DOHH2 (cell line): Measurements from ENCODE around the gene HBA2.
"Not testable (repeated sequence)": the region's sequence is repeated elsewhere in the genome, so short reads cannot be mapped to it uniquely, and the experiment has no call there.

Source experiments
- H3F3A ChIP-seq: fragments of 200-600 bp; sonication (generic), shearing (Covaris generic); 2 replicates; pipeline ENCODE4 v1.6.0; 2016; ENCODE audit warnings: antibody characterized with exemption, mild to moderate bottlenecking; ENCODE audit not compliant: control insufficient read depth, insufficient read depth
- H3K27ac ChIP-seq: fragments of 200-600 bp; sonication (generic); 2 replicates; pipeline ENCODE4 v1.5.1; 2014; ENCODE audit warnings: low read depth, mild to moderate bottlenecking, low read length, moderate library complexity
- H3K27me3 ChIP-seq: fragments of 200-600 bp; sonication (generic); 2 replicates; pipeline ENCODE4 v1.6.1; 2014; ENCODE audit warnings: mild to moderate bottlenecking, low read length, mixed read lengths; ENCODE audit not compliant: control insufficient read depth
- H3K36me3 ChIP-seq: fragments of 200-600 bp; sonication (generic); 2 replicates; pipeline ENCODE4 v1.6.1; 2014; ENCODE audit warnings: mild to moderate bottlenecking, low read length, moderate library complexity, mixed read lengths; ENCODE audit not compliant: control insufficient read depth
- H3K4me1 ChIP-seq: fragments of 200-600 bp; sonication (generic); 2 replicates; pipeline ENCODE4 v1.6.1; 2014; ENCODE audit warnings: mild to moderate bottlenecking, low read length, mixed read lengths; ENCODE audit not compliant: control insufficient read depth
- H3K4me2 ChIP-seq: fragments of 200-600 bp; sonication (generic); 2 replicates; pipeline ENCODE4 v1.6.0; 2014; ENCODE audit warnings: mild to moderate bottlenecking, low read length, moderate library complexity
- H3K4me3 ChIP-seq: fragments of 200-600 bp; sonication (generic); 2 replicates; pipeline ENCODE4 v1.5.1; 2014; ENCODE audit warnings: mild to moderate bottlenecking, low read length, mixed read lengths
- H3K79me2 ChIP-seq: fragments of 200-600 bp; sonication (generic); 2 replicates; pipeline ENCODE4 v1.6.1; 2014; ENCODE audit warnings: mild to moderate bottlenecking, low read length, mixed read lengths; ENCODE audit not compliant: control insufficient read depth
- H3K9me2 ChIP-seq: fragments of 200-600 bp; sonication (generic); replicated peaks from 2 replicates; pipeline ENCODE4 v1.6.1; 2014; ENCODE audit warnings: mild to moderate bottlenecking, low read length, mixed read lengths; ENCODE audit not compliant: control insufficient read depth
- H3K9me3 ChIP-seq: fragments of 200-600 bp; sonication (generic); 2 replicates; pipeline ENCODE4 v1.6.1; 2014; ENCODE audit warnings: antibody characterized with exemption, low read length, mixed read lengths; ENCODE audit not compliant: control insufficient read depth, insufficient read depth
- H4K20me1 ChIP-seq: fragments of 200-600 bp; sonication (generic); 2 replicates; pipeline ENCODE4 v1.6.0; 2014; ENCODE audit warnings: low read depth, mild to moderate bottlenecking, antibody characterized with exemption, low read length, moderate library complexity; ENCODE audit not compliant: control insufficient read depth, insufficient read depth
- EZH2phosphoT487 ChIP-seq: fragments of 200-600 bp; sonication (generic); IDR thresholded peaks from 2 replicates; pipeline ENCODE4 v1.6.1; 2017; ENCODE audit warnings: borderline replicate concordance, mild to moderate bottlenecking, antibody characterized with exemption, low read length, moderate library complexity, mixed read lengths
- TF ChIP-seq, protein P1 (sequence below): fragments of 200-600 bp; sonication (generic); IDR thresholded peaks from one replicate; pipeline ENCODE4 v1.5.1; 2014; ENCODE audit warnings: antibody characterized with exemption, mild to moderate bottlenecking, low read depth, low read length; ENCODE audit not compliant: poor library complexity, severe bottlenecking

The HBA2 gene

DNA sequence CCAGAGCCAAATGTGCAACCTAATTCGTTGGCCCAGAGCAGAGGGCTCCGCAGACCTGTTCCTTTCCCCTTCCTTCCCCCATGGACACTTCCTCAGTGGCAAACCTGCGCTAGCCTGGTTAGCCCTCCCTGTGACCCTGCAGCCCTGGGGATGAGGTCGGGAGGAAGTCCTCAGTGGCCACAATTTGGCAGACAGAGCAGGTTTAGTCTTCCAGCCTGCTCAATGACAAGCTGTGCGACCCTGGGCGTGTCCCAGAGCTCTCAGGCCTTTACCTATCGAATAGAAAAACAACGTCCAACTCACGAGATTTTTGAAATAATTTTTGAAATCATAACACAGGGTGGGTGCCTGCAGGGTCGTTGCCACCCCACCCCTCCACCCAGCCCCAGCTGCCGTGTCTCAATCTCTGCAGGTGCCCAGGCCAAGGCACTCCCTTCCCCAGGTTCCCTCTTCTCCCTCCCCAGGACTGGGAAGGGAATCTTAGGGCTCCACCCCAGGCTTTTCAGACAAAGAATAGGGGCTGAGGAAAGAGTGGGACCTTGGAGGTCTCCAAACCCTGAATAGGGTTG, 5.5 kb upstream of the HBA2 start:
- Histone ChIP-seq H3K27me3 (peaks cover 50% of the 10 kb centered on the region), H3K9me2 (no peaks in the 10 kb centered on the region), H3K79me2 (no peaks in the 10 kb centered on the region), H4K20me1 (no peaks in the 10 kb centered on the region; the same call in 1 of the 2 replicates), H3K27ac (no peak overlapping the region), H3K36me3 (no peaks in the 10 kb centered on the region), H3K4me1 (peaks cover 8% of the 10 kb centered on the region), H3F3A (peaks cover under 1% of the 10 kb centered on the region; the same call in 1 of the 2 replicates), H3K4me3 (no peak overlapping the region), H3K4me2 (no peak overlapping the region), H3K9me3 (no peaks in the 10 kb centered on the region)
- TF ChIP-seq, protein P1, sequence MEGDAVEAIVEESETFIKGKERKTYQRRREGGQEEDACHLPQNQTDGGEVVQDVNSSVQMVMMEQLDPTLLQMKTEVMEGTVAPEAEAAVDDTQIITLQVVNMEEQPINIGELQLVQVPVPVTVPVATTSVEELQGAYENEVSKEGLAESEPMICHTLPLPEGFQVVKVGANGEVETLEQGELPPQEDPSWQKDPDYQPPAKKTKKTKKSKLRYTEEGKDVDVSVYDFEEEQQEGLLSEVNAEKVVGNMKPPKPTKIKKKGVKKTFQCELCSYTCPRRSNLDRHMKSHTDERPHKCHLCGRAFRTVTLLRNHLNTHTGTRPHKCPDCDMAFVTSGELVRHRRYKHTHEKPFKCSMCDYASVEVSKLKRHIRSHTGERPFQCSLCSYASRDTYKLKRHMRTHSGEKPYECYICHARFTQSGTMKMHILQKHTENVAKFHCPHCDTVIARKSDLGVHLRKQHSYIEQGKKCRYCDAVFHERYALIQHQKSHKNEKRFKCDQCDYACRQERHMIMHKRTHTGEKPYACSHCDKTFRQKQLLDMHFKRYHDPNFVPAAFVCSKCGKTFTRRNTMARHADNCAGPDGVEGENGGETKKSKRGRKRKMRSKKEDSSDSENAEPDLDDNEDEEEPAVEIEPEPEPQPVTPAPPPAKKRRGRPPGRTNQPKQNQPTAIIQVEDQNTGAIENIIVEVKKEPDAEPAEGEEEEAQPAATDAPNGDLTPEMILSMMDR, result no peak
- no peak for TF ChIP-seq EZH2phosphoT487

DNA sequence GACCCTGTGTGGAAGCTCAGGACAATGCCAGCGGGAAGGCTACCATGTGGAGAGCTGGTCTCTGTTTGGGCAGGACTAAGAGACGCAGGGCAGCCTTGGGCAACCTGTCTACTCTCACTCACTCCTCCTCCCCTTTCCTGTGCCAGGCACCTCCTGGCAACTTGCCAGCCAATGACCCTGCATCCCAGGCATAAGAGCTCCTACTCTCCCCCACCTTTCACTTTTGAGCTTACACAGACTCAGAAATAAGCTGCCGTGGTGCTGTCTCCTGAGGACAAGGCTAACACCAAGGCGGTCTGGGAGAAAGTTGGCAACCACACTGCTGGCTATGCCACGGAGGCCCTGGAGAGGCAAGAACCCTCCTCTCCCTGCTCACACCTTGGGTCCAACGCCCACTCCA, 4.3 kb upstream of the HBA2 start:
- peaks cover 51% of the 10 kb centered on the region for H3K27me3 ChIP-seq
- H3K4me1 ChIP-seq, result 0 out of 2 replicates have a peak, but pooled peaks cover 3% of the 10 kb centered on the region
- H3K4me3 ChIP-seq, result no peak overlapping the region
- no peak overlapping the region for H3K27ac ChIP-seq
- no peak for TF ChIP-seq EZH2phosphoT487
- TF ChIP-seq, protein P1, result no peak
- H3K36me3 ChIP-seq, result no peaks in the 10 kb centered on the region
- H3K9me2 ChIP-seq, result no peaks in the 10 kb centered on the region
- H3F3A ChIP-seq, result no peaks in the 10 kb centered on the region; the same call in 1 of the 2 replicates
- H3K9me3 ChIP-seq, result no peaks in the 10 kb centered on the region
- no peaks in the 10 kb centered on the region for H3K79me2 ChIP-seq
- H3K4me2 ChIP-seq, result no peak overlapping the region
- no peaks in the 10 kb centered on the region for H4K20me1 ChIP-seq

DNA sequence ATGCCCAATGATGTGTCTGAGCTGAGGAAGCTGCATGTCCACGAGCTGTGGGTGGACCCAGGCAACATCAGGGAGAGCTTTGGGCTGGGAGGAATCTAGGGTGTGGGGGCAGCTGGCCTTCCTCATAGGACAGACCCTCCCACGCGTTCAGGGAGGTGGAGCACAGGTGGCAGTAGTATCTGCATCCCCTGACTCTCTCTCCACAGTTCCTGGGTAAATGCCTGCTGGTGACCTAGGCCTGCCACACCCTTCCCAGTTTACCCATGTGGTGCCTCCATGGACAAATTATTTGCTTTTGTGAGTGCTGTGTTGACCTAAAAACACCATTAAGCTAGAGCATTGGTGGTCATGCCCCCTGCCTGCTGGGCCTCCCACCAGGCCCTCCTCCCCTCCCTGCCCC, 3.7 kb upstream of the HBA2 start:
- Histone ChIP-seq H3K79me2 (no peaks in the 10 kb centered on the region), H3K36me3 (no peaks in the 10 kb centered on the region), H3K27ac (no peak overlapping the region), H3K9me3 (no peaks in the 10 kb centered on the region), H3F3A (no peaks in the 10 kb centered on the region; the same call in 1 of the 2 replicates), H3K4me3 (no peak overlapping the region), H3K4me1 (0 out of 2 replicates have a peak, but pooled peaks cover 3% of the 10 kb centered on the region), H3K9me2 (no peaks in the 10 kb centered on the region), H3K27me3 (peaks cover 53% of the 10 kb centered on the region), H4K20me1 (no peaks in the 10 kb centered on the region), H3K4me2 (no peak overlapping the region)
- no peak for TF ChIP-seq EZH2phosphoT487
- TF ChIP-seq, protein P1, result no peak

DNA sequence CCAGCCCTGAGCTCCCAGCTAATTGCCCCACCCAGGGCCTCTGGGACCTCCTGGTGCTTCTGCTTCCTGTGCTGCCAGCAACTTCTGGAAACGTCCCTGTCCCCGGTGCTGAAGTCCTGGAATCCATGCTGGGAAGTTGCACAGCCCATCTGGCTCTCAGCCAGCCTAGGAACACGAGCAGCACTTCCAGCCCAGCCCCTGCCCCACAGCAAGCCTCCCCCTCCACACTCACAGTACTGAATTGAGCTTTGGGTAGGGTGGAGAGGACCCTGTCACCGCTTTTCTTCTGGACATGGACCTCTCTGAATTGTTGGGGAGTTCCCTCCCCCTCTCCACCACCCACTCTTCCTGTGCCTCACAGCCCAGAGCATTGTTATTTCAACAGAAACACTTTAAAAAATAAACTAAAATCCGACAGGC, 2.6 kb upstream of the HBA2 start:
- not testable (repeated sequence) for H3F3A ChIP-seq, H3K36me3 ChIP-seq, H3K9me2 ChIP-seq, H3K4me1 ChIP-seq, H3K79me2 ChIP-seq, H3K27ac ChIP-seq, H3K9me3 ChIP-seq, H3K4me3 ChIP-seq, H3K4me2 ChIP-seq, H4K20me1 ChIP-seq
- peaks cover 60% of the 10 kb centered on the region for H3K27me3 ChIP-seq
